PC-3 (cell line): ENCODE measurements around the gene C6orf136. TPM values are rescaled to one million over a fixed set of nuclear protein-coding genes. Genes with fewer than 3 reads are reported as not detected.

Experiments used
- ATAC-seq: fragments of 200-7000 bp; cut with Tn5 transposase; 2 replicates; pipeline ENCODE4 v1.9.1; 2020; ENCODE audit warnings: mild to moderate bottlenecking, moderate library complexity
- BruUV-seq: library from RNA; stranded (reverse); fragments of 400-500 nt; replicated peaks from 2 replicates; lab custom pipeline; 2021; lab: Mats Ljungman, UMichigan
- CTCF ChIA-PET: fragments of 300-600 bp; sonication (Branson Sonifier 250); formaldehyde crosslinking; loops from one replicate; lab custom pipeline; 2022; ENCODE audit warnings: antibody characterized with exemption; lab: Charles Lee
- POLR2A ChIA-PET: fragments of 300-600 bp; sonication (Branson Sonifier 250); formaldehyde crosslinking; loops from one replicate; lab custom pipeline; 2022; ENCODE audit warnings: antibody characterized with exemption; ENCODE audit not compliant: unreplicated experiment; lab: Charles Lee
- DNase-seq: peaks from one replicate; pipeline ENCODE4 v3.0.0-alpha.2; 2015
- H2AFZ ChIP-seq: fragments of 300-600 bp; sonication (generic); 2 replicates; pipeline ENCODE4 v1.6.0; 2016; ENCODE audit warnings: antibody characterized with exemption, low read length
- H3F3A ChIP-seq: fragments of 300-600 bp; sonication (generic); one replicate; pipeline ENCODE4 v1.6.0; 2017; ENCODE audit warnings: antibody characterized with exemption, low read length, control low read depth, mild to moderate bottlenecking; ENCODE audit not compliant: unreplicated experiment
- H3K27ac ChIP-seq: fragments of 300-600 bp; sonication (generic); 2 replicates; pipeline ENCODE4 v1.5.1; 2016; ENCODE audit warnings: mild to moderate bottlenecking, low read length
- H3K27me3 ChIP-seq: fragments of 300-600 bp; sonication (generic); 2 replicates; pipeline ENCODE4 v1.6.1; 2016; ENCODE audit warnings: low read length, mixed read lengths
- H3K36me3 ChIP-seq: fragments of 300-600 bp; sonication (generic); 2 replicates; pipeline ENCODE4 v1.6.1; 2016; ENCODE audit warnings: low read depth, mixed run types, low read length, mixed read lengths
- H3K4me1 ChIP-seq: fragments of 300-600 bp; sonication (generic); 2 replicates; pipeline ENCODE4 v1.5.1; 2016; ENCODE audit warnings: low read length; ENCODE audit not compliant: insufficient read depth
- H3K4me2 ChIP-seq: fragments of 300-600 bp; sonication (generic); 2 replicates; pipeline ENCODE4 v1.6.0; 2016; ENCODE audit warnings: low read length
- H3K4me3 ChIP-seq: fragments of 300-600 bp; sonication (generic); 2 replicates; pipeline ENCODE4 v1.5.1; 2016; ENCODE audit warnings: mild to moderate bottlenecking, low read length, mixed read lengths
- H3K79me2 ChIP-seq: fragments of 300-600 bp; sonication (generic); 2 replicates; pipeline ENCODE4 v1.6.1; 2017; ENCODE audit warnings: low read length, mixed read lengths
- H3K9ac ChIP-seq: fragments of 300-600 bp; sonication (generic); 2 replicates; pipeline ENCODE4 v1.6.0; 2016; ENCODE audit warnings: mild to moderate bottlenecking, low read length
- H3K9me2 ChIP-seq: fragments of 300-600 bp; sonication (generic); replicated peaks from 2 replicates; pipeline ENCODE4 v1.6.1; 2016; ENCODE audit warnings: mixed run types, low read length, mixed read lengths
- H3K9me3 ChIP-seq: fragments of 300-600 bp; sonication (generic); 2 replicates; pipeline ENCODE4 v1.6.1; 2016; ENCODE audit warnings: low read length, mixed read lengths
- H4K20me1 ChIP-seq: fragments of 300-600 bp; sonication (generic); 2 replicates; pipeline ENCODE4 v1.6.1; 2016; ENCODE audit warnings: low read length, mixed read lengths
- EZH2 ChIP-seq: fragments of 300-600 bp; sonication (generic); IDR thresholded peaks from one replicate; pipeline ENCODE4 v1.6.1; 2017; ENCODE audit warnings: antibody characterized with exemption, mild to moderate bottlenecking, low read length; ENCODE audit not compliant: unreplicated experiment
- EZH2phosphoT487 ChIP-seq: fragments of 300-600 bp; sonication (generic); IDR thresholded peaks from 2 replicates; pipeline ENCODE4 v1.6.1; 2018; ENCODE audit warnings: mild to moderate bottlenecking, antibody characterized with exemption, low read length, borderline replicate concordance
- intact Hi-C: fragments of 100-400 bp; cut with micrococcal nuclease; formaldehyde crosslinking; loops from 2 replicates; pipeline ENCODE4 v1.9.0; 2023
- total RNA-seq: library from RNA; depleted of rRNA; stranded (reverse); fragments of >200 nt; gene quantifications from 2 replicates; pipeline ENCODE4 v1.2.3, GENCODE V29; 2014
- TF ChIP-seq, protein P1 (sequence below): fragments of 300-600 bp; sonication (generic); conservative IDR thresholded peaks from 2 replicates; pipeline ENCODE4 v1.5.1; 2017; ENCODE audit warnings: antibody characterized with exemption, low read depth, mild to moderate bottlenecking, low read length

The C6orf136 gene
- total RNA-seq, 1 experiment from 2014 or later: 18.7 TPM

DNA sequence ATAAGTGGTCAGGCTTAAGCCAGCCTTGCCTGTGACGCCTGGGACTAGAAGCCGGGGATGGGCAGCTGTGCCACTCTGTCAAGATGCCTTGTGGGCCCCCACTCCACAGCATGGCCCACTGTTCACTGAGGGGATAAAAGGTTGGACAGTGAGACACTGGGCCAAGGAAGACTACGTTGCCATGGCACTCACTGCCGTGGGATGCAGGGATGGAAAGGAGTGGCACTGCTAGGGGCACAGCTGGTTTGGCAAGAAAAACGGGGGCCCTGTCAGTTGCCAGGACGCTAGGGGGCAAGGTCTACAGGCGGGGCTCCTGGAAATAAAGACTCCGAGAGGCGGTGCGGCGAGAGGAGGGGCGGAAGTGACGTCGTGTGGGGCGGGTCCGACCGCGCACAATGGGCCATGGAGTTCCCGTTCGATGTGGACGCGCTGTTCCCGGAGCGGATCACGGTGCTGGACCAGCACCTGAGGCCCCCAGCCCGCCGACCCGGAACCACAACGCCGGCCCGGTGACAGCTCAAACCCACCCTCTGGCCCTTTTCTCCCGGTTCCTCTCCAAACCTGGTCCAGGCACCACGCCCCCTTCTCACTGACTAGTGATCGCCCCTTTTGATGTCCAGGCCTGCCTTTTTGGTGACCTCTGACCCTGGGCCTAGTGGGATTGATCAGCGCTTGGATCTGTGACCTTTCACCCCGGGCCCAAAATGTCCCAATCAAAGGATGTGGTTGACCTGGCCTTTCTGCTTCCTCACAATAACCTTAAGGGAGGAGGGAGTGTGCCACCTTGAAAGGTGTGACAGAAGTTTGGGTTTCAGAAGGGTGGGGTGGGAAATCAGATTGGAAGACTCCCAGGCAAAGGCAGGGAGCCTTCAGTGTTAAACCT lies 20.2 kb upstream of the C6orf136 start, which contains the start of gene ATAT1:
ATAT1 (plus strand) TSS at position 391 of the 883 bp plus-strand sequence.
- CTCF ChIA-PET: no interaction called here
- peaks cover 22% of the 10 kb centered on the region for H3K36me3 ChIP-seq

DNA sequence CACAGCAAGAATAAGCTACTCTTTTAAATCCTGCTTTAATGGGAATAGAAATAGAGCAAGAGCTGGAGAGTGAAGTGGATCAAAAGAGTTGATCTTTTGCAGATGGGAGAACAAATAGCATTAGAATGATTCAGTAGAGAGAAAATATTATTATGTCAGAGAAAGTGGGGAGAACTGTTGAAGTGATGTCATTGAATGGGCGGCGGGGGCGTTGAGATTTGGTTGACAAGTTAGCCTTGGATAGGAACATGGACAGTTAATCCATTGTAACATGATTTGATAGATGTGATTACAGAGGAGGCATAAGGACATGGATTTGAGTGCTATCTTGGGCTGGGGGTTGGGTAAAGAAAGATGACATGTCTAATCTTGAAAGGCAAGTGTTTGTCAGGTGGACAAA lies 11.1 kb upstream of the C6orf136 start:
- Histone ChIP-seq H3K4me2 (no peak overlapping the region), H3F3A (no peaks in the 10 kb centered on the region), H4K20me1 (no peaks in the 10 kb centered on the region), H3K4me3 (no peak overlapping the region), H3K4me1 (peaks cover 7% of the 10 kb centered on the region; the same call in 1 of the 2 replicates), H3K9ac (no peak overlapping the region), H3K79me2 (no peaks in the 10 kb centered on the region), H2AFZ (no peak overlapping the region), H3K36me3 (peaks cover 10% of the 10 kb centered on the region), H3K27me3 (no peaks in the 10 kb centered on the region), H3K9me2 (no peaks in the 10 kb centered on the region), H3K27ac (no peak overlapping the region), H3K9me3 (no peaks in the 10 kb centered on the region)
- ChIA-PET POLR2A (no interaction called here), CTCF (no interaction called here)
- BruUV-seq: no TSS peak
- ATAC-seq: no peak
- intact Hi-C loops: no loop called here
- DNase-seq: no peak
- TF ChIP-seq EZH2: no peak
- no peak for TF ChIP-seq EZH2phosphoT487
- TF ChIP-seq, protein P1, sequence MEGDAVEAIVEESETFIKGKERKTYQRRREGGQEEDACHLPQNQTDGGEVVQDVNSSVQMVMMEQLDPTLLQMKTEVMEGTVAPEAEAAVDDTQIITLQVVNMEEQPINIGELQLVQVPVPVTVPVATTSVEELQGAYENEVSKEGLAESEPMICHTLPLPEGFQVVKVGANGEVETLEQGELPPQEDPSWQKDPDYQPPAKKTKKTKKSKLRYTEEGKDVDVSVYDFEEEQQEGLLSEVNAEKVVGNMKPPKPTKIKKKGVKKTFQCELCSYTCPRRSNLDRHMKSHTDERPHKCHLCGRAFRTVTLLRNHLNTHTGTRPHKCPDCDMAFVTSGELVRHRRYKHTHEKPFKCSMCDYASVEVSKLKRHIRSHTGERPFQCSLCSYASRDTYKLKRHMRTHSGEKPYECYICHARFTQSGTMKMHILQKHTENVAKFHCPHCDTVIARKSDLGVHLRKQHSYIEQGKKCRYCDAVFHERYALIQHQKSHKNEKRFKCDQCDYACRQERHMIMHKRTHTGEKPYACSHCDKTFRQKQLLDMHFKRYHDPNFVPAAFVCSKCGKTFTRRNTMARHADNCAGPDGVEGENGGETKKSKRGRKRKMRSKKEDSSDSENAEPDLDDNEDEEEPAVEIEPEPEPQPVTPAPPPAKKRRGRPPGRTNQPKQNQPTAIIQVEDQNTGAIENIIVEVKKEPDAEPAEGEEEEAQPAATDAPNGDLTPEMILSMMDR: no peak

More for the DNA sequence above, 20.2 kb upstream of the C6orf136 start, which contains the start of gene ATAT1:
- H3K79me2 ChIP-seq: no peaks in the 10 kb centered on the region
- peak within 1 kb of the TSS; percentile 18; the same call in 1 of the 2 replicates for H3K27ac ChIP-seq
- H3K9ac ChIP-seq: peak within 1 kb of the TSS; percentile 65
- H3F3A ChIP-seq: no peaks in the 10 kb centered on the region
- TF ChIP-seq EZH2 (no peak), EZH2phosphoT487 (no peak)
- TF ChIP-seq, protein P1: no peak
- H3K4me2 ChIP-seq: peak within 1 kb of the TSS; percentile 75
- peak; percentile 85 for ATAC-seq
- no peaks in the 10 kb centered on the region for H4K20me1 ChIP-seq
- no peaks in the 10 kb centered on the region for H3K9me2 ChIP-seq
- intact Hi-C loops: no loop called here
- H2AFZ ChIP-seq: peak within 1 kb of the TSS; percentile 47
- H3K4me3 ChIP-seq: peak within 1 kb of the TSS; percentile 61
- TSS peak; percentile 45 for BruUV-seq
- H3K9me3 ChIP-seq: no peaks in the 10 kb centered on the region
- peaks cover 4% of the 10 kb centered on the region; the same call in 1 of the 2 replicates for H3K4me1 ChIP-seq
- DNase-seq: peak; percentile 60
- no peaks in the 10 kb centered on the region for H3K27me3 ChIP-seq
- POLR2A ChIA-PET: no interaction called here

DNA sequence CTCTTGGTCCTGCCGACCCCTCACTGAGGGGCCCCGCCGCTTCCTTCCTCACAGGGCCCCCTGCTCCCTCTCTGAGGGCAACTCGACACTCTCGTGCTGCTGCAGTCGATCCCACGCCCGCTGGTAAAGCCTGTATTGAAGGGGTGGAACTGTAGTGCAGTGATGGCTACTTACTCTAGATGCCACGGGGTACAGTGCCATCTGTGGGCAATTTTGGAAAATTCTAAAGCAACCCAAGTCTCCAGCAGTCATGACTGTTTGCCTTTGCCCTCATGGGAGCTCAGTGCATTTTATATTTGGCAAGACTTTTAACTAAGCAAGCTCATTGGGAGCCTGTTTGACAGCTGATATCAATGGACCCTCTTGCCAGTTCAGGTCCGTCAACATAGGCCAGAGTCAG lies 6.5 kb upstream of the C6orf136 start:
- intact Hi-C loops: no loop called here
- no peaks in the 10 kb centered on the region for H3K79me2 ChIP-seq
- H4K20me1 ChIP-seq: no peaks in the 10 kb centered on the region
- H3K9me2 ChIP-seq: no peaks in the 10 kb centered on the region
- no peak overlapping the region for H3K27ac ChIP-seq
- no peak overlapping the region for H3K9ac ChIP-seq
- H2AFZ ChIP-seq: no peak overlapping the region
- POLR2A ChIA-PET: no interaction called here
- H3F3A ChIP-seq: no peaks in the 10 kb centered on the region
- H3K9me3 ChIP-seq: no peaks in the 10 kb centered on the region
- TF ChIP-seq, protein P1: peak; percentile 42; the same call in 1 of the 2 replicates
- no peak for TF ChIP-seq EZH2phosphoT487
- H3K4me3 ChIP-seq: no peak overlapping the region
- peak; percentile 26 for DNase-seq
- CTCF ChIA-PET: interaction anchor here (0.6 kb wide), 1 partner anchor 90 kb away, joined by 3 read pairs; no protein-coding TSS in a partner anchor
- H3K4me1 ChIP-seq: no peaks in the 10 kb centered on the region
- BruUV-seq: no TSS peak
- ATAC-seq: peak; percentile 80
- peaks cover 7% of the 10 kb centered on the region for H3K36me3 ChIP-seq
- no peak overlapping the region for H3K4me2 ChIP-seq
- no peaks in the 10 kb centered on the region for H3K27me3 ChIP-seq
